ENCODE results near the gene PHIP.

DNA sequence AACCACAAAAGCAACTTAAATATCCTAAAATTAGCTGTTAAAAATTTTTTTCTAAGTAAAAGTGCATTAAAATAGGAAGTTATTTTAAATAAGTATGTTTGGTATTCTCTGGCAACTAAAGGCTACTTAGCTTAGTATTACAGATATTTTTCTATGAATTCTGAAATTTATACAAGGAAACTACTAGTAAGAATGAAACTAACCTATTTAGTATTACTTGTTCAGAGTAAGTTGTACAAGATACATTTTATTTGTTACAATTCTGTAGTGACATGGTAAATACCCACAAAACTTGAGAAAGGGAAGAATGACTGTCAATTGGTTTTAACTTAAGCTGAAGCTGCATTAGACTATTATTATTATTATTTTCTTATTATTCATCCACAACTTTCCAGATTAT is 6.5 kb downstream of the PHIP start:
- TF ChIP-seq, protein P1, sequence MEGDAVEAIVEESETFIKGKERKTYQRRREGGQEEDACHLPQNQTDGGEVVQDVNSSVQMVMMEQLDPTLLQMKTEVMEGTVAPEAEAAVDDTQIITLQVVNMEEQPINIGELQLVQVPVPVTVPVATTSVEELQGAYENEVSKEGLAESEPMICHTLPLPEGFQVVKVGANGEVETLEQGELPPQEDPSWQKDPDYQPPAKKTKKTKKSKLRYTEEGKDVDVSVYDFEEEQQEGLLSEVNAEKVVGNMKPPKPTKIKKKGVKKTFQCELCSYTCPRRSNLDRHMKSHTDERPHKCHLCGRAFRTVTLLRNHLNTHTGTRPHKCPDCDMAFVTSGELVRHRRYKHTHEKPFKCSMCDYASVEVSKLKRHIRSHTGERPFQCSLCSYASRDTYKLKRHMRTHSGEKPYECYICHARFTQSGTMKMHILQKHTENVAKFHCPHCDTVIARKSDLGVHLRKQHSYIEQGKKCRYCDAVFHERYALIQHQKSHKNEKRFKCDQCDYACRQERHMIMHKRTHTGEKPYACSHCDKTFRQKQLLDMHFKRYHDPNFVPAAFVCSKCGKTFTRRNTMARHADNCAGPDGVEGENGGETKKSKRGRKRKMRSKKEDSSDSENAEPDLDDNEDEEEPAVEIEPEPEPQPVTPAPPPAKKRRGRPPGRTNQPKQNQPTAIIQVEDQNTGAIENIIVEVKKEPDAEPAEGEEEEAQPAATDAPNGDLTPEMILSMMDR (IDR thresholded peaks at IDR 0.05), result no peak
- TF ChIP-seq POLR2AphosphoS5 (IDR thresholded peaks at IDR 0.05) (no peak), POLR2A (IDR thresholded peaks at IDR 0.05) (no peak)
